Retinal pigment epithelial cell (primary cell): Measurements from ENCODE around the gene ANP32B.
"Not testable (repeated sequence)": the region's sequence is repeated elsewhere in the genome, so short reads cannot be mapped to it uniquely, and the experiment has no call there.

Source experiments
- DNase-seq: peaks from one replicate; pipeline ENCODE4 v3.0.0-alpha.2; 2010; ENCODE audit warnings: low read depth
- H3K4me3 ChIP-seq: 2 replicates; pipeline ENCODE4 v1.5.1; 2011; ENCODE audit warnings: mild to moderate bottlenecking, low read length, control low read depth, moderate library complexity
- CTCF ChIP-seq: conservative IDR thresholded peaks from 2 replicates; pipeline ENCODE4 v1.5.1; 2011; ENCODE audit warnings: low read depth, low read length, control low read depth, inconsistent platforms

ANP32B gene

GRCh38 chr9:97993000-97993399, 9.9 kb downstream of the ANP32B start:
- H3K4me3 ChIP-seq, result no peak overlapping the region
- DNase-seq, result no peak

GRCh38 chr9:97994703-97995102, 11.6 kb downstream of the ANP32B start:
- TF ChIP-seq CTCF, result no peak
- no peak overlapping the region for H3K4me3 ChIP-seq
- no peak for DNase-seq

More at GRCh38 chr9:97993000-97993399, 9.9 kb downstream of the ANP32B start:
- TF ChIP-seq CTCF, result no peak

- not testable (repeated sequence) for DNase-seq
These were observed 13.5 kb downstream of the ANP32B start for GRCh38 chr9:97996676-97997075.

GRCh38 chr9:97997330-97998276, 14.5 kb downstream of the ANP32B start:
- H3K4me3 ChIP-seq, result no peak overlapping the region
- DNase-seq, result no peak
- TF ChIP-seq CTCF, result no peak

More at GRCh38 chr9:97996676-97997075, 13.5 kb downstream of the ANP32B start:
- H3K4me3 ChIP-seq, result not testable (repeated sequence)

- no peak overlapping the region for H3K4me3 ChIP-seq
- no peak for TF ChIP-seq CTCF
These were observed 19.7 kb downstream of the ANP32B start for GRCh38 chr9:98002808-98003207.

GRCh38 chr9:98006127-98006796, 23.1 kb downstream of the ANP32B start:
- no peak for DNase-seq
- no peak overlapping the region for H3K4me3 ChIP-seq
- no peak for TF ChIP-seq CTCF

More at GRCh38 chr9:98002808-98003207, 19.7 kb downstream of the ANP32B start:
- no peak for DNase-seq

- TF ChIP-seq CTCF, result no peak
- H3K4me3 ChIP-seq, result no peak overlapping the region
- no peak for DNase-seq
These were observed 24.2 kb downstream of the ANP32B start for GRCh38 chr9:98007251-98007928.
